ENCODE data around the gene C1GALT1C1.
A peak's percentile ranks its signal among the peaks of the same experiment; 100 is the strongest.
"Not testable (repeated sequence)": the region's sequence is repeated elsewhere in the genome, so short reads cannot be mapped to it uniquely, and the experiment has no call there.

Gene C1GALT1C1

DNA sequence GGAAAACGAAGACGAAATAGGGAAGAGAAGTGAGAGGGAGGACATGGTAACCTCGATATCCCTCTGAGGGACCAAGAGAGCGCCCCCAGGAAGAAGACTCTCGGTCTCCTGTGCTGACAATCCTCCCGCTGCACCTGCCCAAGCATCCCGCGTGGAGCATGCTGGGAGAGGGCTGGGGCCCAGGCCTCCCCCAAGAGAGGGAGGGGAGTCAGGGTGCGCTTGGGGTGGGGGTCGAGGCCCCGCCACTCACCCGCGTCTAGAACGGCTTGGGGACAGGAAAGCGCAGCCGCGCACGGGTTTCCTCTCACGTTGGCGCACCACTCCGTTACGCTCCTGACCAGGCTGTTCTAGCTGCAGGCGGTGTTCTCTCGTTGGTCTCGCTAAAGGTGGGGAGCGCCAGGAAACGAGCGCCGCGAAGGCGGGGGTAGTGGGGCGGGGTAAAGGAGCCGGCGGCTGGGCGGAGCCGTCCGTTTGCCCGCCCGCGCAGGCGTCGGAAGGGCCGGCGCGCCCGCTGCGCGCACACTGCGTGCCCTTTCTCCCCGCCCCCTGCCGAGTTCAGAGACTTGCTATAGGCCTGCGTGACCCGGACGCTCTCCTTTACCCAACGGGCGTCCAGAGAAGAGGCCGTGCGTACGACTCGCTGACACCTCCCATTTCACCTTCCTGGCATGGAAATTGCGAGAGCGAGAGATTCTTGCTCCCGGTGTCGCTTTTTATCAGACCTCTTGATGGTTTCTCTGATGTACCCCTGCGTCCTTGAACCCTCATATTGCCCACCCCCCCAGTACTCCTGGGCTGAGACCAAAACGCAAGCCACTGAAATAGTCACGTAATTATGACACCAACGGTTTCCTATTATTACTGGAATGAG lies at the start of gene C1GALT1C1:
Gene C1GALT1C1, minus strand, starts transcription at position 388 of the 871 bp plus-strand sequence. CDS start 2,888 bp downstream, outside the sequence.
- DNase-seq = peak; percentile 13 to 92 (median 81)

DNA sequence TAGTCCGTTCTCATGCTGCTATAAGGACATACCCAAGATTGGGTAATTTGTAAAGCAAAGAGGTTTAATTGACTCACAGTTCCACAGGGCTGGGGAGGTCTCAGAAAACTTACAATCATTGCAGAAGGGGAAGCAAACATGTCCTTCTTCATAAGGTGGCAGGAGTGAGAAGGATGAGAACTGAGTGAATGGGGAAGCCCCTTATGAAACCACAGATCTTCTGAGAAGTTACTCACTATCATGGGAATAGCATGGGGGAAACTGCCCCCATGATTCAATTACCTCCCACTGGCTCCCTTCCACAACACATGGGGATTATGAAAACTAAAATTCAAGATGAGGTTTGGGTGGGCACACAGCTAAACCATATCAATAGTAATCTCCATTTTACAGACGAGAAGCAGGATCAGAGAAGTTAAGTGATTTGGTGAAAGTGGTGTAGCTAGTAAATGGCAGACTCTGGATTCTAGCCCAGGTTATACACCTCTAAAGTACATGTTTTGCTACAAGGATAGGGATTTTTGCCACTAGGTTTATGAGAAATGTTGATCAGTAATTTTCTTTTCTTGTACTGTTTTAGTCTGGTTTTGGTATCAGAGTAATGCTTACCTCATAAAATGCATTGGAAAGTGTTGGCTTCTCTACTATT lies 47.3 kb upstream of the C1GALT1C1 start:
- DNase-seq = no peak

DNA sequence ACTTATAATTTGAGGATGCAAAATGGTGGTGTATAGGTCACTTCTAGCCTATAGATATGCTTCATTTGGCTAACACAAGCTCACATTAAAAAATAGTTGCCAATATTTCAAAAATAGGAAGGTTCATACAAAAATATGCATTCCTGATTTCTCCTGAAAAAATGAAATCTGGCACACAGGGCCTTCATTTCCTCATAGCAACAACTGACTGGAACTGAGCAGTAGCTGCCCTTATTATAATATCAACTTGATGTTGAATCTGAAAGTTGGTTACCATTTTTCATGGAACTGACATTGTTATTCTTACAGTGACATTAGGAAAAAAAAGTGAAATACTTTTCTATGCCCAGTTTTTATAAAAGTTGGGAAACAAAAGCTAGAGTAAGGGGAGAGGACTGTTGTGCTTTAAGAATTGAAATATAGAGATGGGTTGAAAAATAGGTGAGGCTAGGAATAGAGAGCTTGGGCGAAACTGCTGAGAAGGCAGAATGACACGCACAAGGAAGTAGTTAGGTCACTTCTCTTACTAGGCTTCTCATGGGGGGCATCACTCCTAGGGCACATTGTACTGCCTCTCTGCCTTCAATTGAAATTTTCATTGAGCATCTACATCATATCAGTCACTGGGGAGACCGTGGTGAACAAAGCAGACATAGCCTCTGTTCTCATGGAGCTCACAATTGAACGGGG lies 43.1 kb upstream of the C1GALT1C1 start:
- no peak for DNase-seq

- no peak for DNase-seq
Measured at GRCh38 chrX:120672389-120672788, 42.5 kb upstream of the C1GALT1C1 start.

- no peak for DNase-seq
Measured at GRCh38 chrX:120671963-120672362, 42.1 kb upstream of the C1GALT1C1 start.

DNA sequence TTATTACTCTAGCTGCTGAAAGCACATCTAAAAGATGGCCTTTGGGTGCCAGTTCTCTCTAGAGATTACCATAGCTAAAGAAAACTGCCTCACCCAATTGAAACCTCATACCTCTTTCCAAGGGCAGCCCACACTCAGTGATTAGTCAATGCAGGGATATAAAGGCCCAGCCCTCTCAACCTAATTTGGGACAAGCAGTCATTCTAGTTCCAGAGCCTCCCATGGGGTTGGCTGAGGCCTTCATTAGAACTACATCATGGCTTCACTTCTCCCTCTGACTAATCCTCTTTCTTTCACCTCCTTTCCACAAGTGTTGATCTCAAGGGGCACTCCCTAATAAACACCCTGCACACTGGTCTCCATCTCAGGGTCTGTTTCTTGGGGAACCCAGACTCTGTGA lies 38.5 kb upstream of the C1GALT1C1 start:
- no peak for DNase-seq

DNA sequence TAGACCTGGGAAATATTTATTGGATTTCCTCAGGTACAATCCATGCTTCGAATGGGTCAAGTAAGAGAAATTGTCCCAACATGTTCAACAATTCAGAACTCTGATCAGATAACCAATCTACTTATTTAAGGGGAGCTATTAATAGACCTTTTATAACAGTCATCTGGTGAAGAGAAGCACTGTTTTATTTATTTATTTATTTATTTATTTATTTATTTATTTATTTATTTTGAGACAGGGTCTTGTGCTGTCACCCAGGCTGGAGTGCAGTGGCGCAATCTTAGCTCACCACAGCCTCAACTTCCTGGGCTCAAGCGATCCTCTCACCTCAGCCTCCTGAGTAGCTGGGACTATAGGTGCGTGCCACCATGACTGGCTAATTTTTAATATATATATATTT lies 34.7 kb upstream of the C1GALT1C1 start:
- DNase-seq = not testable (repeated sequence)

DNA sequence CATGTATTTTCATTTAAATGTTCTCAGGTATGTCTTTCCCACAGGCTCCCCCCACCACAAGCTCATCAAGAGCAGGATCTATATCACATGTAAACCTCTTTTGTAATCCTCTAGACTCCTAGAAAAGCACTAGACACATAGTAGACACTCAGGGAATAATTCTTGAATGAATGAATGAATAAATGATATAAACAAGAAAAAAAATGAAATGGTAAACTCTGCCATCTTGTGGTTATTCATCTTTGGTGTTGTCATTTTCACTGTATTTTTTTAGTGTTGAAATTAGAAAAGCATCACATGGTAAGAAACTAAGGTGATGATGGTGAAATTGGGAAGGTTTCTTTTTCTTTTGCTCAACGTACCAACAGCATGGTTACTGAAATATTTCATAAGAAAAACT lies 34.2 kb upstream of the C1GALT1C1 start:
- no peak for DNase-seq

DNA sequence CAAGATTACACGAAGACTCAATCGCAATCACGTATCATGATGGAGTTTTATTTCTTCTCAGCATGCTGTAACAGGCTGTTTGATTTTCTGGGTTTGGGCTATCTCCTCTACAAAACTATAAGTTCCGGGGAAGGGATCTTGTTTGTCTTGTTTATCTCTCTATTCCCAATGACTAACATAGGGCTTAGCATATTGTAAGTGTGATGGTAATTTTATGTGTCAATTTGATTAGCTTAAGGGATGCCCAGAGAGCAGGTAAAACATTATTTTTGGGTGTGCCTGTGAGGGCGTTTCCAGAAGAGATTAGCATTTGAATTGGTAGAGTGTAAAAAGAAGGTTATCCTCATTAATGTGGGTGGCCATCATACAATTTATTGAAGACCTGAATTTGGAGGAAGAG lies 32.8 kb upstream of the C1GALT1C1 start:
- no peak for DNase-seq

GRCh38 chrX:120660637-120661036 lies 30.8 kb upstream of the C1GALT1C1 start:
- no peak for DNase-seq

DNA sequence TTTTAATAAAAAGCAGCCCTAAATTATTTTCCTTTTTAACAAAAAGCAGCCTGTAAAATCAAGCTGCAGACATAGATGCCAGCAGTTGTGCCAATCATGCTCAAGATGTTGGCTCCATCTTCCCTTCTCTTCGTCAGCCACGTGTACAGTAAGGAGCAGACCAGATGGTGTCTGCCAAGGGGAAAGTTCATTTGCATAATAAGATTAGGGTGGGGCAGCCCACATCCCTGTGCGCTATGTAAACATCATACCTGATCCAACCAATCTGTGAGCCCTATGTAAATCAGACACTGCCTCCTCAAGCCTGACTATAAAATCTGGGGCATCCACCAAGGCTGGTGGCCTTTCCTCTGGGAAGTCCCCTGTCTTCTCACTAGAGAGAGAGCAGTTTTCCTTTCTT lies 23.1 kb upstream of the C1GALT1C1 start:
- no peak for DNase-seq

DNA sequence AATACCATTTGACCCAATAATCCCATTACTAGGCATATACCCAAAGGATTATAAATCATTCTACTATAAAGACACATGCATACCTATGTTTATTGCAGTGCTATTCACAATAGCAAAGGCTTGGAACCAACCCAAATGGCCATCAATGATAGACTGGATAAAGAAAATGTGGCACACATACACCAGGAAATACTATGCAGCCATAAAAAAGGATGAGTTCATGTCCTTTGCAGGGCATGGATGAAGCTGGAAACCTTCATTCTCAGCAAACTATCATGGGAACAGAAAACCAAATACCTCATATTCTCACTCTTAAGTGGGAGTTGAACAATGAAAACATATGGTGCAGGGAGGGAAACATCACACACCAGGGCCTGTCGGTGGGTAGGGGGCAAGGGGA lies 22.4 kb upstream of the C1GALT1C1 start:
- DNase-seq = not testable (repeated sequence)

GRCh38 chrX:120647127-120647526 lies 17.3 kb upstream of the C1GALT1C1 start:
- DNase-seq = no peak

DNA sequence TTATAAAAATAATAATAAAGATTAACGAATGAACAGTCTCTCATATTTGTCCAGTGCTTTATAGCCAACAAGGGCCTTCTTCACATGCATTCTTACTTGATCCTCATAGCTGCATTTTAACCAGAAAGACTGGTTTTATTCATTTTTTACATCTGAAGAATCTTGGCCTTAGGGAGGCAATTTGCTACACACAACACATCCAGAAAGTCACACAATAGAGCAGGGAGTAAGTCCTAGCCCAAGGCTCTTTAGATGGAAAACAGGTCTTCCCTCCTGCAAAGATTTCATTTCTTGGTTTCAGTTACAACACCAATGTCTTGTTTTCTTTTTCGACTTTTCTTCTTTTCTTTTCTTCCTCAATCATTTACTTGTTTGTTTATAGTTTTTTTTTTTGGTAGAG lies 13.0 kb upstream of the C1GALT1C1 start:
- no peak for DNase-seq

DNA sequence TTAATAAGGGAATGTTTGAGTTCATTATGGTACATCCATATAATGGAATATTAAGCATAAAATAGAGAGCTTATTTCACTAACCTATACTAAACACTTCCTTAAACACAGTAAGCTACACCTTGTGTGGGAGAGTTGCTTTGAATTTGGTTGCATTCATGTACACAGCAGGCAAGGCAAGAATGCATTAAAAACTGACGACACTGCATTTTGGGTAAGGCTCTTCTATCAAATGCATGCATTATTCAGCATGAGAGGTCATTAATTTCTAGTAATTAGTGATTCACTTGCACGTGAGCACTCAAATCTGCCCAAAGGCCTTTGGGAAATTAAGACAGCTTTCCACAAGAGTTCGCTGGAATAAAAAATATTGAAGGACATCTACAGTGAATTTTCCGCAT lies 8.8 kb upstream of the C1GALT1C1 start:
- no peak for DNase-seq

DNA sequence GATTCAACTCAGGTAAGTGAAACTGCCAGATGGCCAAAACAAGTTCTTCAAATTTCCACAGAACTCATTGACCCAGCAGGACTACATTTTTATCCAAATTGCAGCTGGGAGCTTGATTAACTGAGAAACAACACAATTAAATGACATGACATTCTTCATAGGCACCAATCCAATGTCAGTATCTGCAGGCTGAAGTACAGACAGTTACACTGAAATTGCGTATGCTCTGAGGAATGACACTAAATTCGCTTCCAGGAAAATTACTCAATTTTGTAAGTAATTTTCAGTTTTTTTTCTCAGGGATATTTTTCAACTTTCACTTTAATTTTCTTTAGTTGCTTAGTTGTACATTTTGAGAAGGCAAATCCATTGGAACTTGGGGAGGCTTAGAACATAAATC lies 4.5 kb downstream of the C1GALT1C1 start:
- DNase-seq = no peak

DNA sequence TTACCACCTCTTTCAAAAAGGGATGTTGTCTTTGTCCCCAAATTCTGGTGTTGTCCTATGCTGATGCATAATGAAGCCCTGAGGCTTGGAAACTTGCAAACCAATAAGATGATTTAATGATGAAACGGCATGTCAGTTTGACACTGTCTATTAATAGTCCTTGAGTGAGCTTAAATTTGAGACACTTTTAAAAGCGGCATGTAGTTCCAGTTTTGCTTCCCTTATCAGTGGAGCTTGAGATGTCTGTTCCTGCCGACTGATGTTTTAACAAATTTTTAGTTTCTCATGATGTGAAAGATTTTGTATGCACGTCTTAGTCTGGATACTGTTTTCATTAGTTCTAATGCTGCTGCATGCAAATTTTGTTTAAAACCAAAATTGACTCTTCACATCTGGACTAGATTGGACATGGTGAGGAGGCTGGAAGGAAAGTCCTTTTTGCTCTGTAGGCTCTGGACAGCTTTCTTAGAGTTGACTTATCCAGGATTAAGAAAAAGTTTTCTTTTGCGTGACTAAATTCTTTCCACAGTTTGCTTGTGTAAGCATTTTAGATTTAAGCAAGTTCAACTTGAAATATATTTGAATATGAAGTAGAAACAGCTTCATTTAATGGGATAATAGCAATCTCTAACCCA lies 11.7 kb downstream of the C1GALT1C1 start:
- DNase-seq = no peak

DNA sequence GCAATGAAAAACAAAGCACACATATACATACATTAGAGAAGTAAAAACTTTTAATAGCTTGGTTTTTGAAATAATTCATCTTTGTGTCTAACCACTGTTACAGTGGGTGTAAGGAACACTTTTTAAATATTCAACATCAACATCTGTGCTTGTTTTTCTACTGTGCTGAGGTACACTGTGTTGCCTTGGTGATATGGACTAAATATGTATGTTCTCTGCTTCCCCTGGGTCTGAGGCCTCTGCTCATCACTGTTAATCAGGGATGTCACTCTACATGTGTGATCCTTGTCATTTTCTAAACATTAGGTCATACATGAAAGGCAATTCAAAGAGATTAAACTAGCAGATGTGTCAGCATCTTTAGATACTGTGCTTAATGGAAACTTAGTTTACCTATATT lies 15.0 kb downstream of the C1GALT1C1 start:
- DNase-seq = no peak

DNA sequence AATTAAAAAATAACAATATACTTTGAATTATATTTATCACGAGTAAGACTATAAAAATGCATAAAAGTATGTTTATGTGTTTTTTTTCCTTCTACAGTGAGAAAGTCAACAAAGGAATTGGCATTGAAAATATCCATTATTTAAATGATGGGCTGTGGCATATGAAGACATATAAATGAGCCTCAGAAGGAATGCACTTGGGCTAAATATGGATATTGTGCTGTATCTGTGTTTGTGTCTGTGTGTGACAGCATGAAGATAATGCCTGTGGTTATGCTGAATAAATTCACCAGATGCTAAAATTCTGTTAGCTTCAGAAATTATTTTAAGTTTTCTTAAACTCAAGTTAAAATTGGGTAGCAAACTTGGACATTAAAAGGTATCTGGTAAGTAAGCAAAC lies 17.8 kb downstream of the C1GALT1C1 start:
- DNase-seq = no peak

GRCh38 chrX:120604361-120604782 lies 25.5 kb downstream of the C1GALT1C1 start:
- DNase-seq = peak in 20 of 58 donors; percentile 0 to 19 (median 4)

DNA sequence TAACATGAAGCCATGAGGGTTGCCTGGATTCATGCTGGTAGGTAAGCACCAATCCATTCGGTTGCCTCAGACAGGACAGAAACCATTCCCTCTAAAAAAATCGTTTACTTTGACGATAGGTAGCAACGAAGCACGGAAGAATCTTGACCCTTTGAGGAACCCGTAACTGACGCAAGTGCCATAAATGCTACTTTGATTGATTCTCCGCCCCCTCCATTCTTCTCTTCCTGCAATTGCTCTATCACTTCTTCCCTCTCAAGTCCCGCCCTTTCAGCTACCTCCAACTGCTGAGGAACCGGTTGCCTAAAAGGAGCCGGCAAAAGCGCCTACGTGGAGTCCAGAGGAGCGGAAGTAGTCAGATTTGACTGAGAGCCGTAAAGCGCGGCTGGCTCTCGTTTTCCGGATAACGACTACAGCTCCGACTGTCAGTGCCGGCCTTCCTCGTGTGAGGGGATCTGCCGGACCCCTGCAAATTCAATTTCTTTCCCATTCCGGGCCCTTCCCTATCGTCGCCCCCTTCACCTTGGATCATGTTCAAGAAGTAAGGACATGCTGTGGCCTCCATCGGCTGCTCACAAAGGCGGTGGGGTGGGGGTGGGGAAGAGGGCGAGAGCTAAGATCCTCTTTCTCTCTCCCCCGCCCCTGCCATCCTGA lies 26.0 kb downstream of the C1GALT1C1 start, which contains the start of gene MCTS1:
Gene MCTS1, plus strand, starts transcription at position 395 of the 654 bp plus-strand sequence. Its CDS starts 136 bp downstream, at position 531.
- DNase-seq = peak in 57 of 58 donors; percentile 2 to 84 (median 64)

All from anterior cingulate cortex (tissue), 58 donors.